Activated CD8-positive, alpha-beta memory T cell treated with anti-CD3 and anti-CD28 coated beads, Interleukin-2, amount 50 U/mL, for 4 hours (primary cell): ENCODE measurements around the gene SSBP1.

Experiments used
- DNase-seq: peaks from one replicate; pipeline ENCODE4 v3.0.0-alpha.2; 2020

The SSBP1 gene

DNA sequence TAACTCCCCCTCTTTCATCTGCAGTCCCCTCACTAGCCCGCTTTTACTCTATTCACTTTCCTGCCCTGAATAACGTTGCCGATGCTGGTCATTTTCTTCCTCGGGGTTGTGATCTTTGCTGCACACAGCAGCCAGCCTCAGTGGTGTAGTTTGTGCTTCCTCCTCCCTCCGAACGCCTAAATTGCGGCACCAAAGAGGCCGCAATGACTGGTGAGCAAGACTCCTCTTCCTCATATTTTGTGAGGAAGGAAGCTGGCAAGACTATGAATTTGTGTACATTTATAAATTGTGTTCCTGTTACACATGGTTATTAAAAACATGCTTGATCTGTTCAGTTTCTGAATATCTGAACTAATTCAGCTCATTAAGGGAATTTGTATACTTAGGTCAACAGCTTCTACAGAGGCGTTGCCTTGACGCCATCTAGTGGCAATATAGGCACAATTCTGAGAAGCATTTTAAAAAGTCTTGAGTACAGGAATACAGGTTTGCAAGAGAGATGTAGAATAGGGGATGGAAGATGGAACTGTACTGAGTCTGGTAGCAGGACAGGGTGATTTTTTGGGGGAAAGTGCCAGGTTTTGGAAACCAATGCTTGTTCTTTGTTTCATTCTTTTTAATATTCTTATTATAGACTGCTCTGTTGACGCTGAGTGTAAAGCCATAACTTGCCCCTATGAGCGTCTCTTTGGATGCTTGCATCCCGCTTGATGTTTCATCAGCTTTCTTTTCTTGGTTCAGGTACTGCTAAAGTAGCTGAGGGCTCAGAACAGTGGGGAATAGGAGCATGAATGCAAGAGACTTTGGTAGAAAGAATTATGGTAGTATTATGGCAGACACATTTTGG, 47.8 kb downstream of the SSBP1 start:
- DNase-seq, result no peak

GRCh38 chr7:141788296-141788695, 50.1 kb downstream of the SSBP1 start:
- DNase-seq, result no peak

GRCh38 chr7:141789917-141790316, 51.8 kb downstream of the SSBP1 start, which contains the start of gene TAS2R5:
Gene TAS2R5 (plus strand): TSS chr7:141790217. CDS start chr7:141790362, 145 bp downstream.
- DNase-seq, result no peak

DNA sequence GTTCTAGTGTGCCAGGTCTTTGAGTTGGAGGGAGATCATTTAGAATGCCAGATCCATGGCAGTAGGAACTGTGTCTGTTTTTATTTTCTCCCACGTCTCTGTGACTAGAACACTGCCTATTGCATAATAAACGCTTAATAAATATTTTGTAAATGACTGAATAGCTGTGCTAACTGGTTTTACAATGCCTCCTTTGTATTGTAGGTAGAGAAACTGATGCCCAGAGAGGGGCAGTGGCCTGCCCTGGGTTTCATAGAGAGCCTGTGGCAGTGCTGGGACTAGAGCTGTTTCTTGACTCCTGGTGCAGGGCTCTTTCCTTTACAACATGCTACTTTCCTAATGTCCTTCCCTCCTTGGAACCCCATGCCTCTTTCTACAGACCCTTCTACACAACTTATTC, 54.4 kb downstream of the SSBP1 start:
- DNase-seq, result no peak
